Inferior parietal cortex (tissue), 1 donor: ENCODE data around the gene AFTPH.
A peak's percentile ranks its signal among the peaks of the same experiment; 100 is the strongest.
"Not testable (repeated sequence)": the region's sequence is repeated elsewhere in the genome, so short reads cannot be mapped to it uniquely, and the experiment has no call there.

Source experiments
- DNase-seq: peaks from one replicate; pipeline ENCODE4 v3.0.0-alpha.2; 2016; ENCODE audit errors: extremely low spot score

AFTPH gene

GRCh38 chr2:64500549-64500948 is 23.6 kb upstream of the AFTPH start:
- DNase-seq = no peak

- no peak for DNase-seq
Observed at GRCh38 chr2:64501946-64502345, 22.2 kb upstream of the AFTPH start.

- DNase-seq = no peak
Observed at GRCh38 chr2:64502860-64503259, 21.3 kb upstream of the AFTPH start.

- DNase-seq = no peak
Observed at GRCh38 chr2:64504774-64505720, 19.1 kb upstream of the AFTPH start.

GRCh38 chr2:64506686-64507085 is 17.4 kb upstream of the AFTPH start:
- no peak for DNase-seq

GRCh38 chr2:64514008-64514407 is 10.1 kb upstream of the AFTPH start:
- DNase-seq = no peak

- no peak for DNase-seq
Observed at GRCh38 chr2:64515086-64515485, 9.0 kb upstream of the AFTPH start.

GRCh38 chr2:64516651-64517510 is 7.2 kb upstream of the AFTPH start:
- no peak for DNase-seq

- no peak for DNase-seq
Observed at GRCh38 chr2:64517511-64517884, 6.6 kb upstream of the AFTPH start.

- DNase-seq = peak; percentile 97
Observed at GRCh38 chr2:64522843-64523428, 1.2 kb upstream of the AFTPH start.

GRCh38 chr2:64524604-64525316 is 632 bp downstream of the AFTPH start:
- no peak for DNase-seq

GRCh38 chr2:64525317-64525613 is 1.1 kb downstream of the AFTPH start:
- DNase-seq = no peak

- DNase-seq = no peak
Observed at GRCh38 chr2:64526034-64526433, 1.9 kb downstream of the AFTPH start.

- DNase-seq = not testable (repeated sequence)
Observed at GRCh38 chr2:64530946-64531345, 6.8 kb downstream of the AFTPH start.

GRCh38 chr2:64532030-64532429 is 7.9 kb downstream of the AFTPH start:
- no peak for DNase-seq

GRCh38 chr2:64533882-64534281 is 9.8 kb downstream of the AFTPH start:
- no peak for DNase-seq

- no peak for DNase-seq
Observed at GRCh38 chr2:64534363-64534762, 10.2 kb downstream of the AFTPH start.

- no peak for DNase-seq
Observed at GRCh38 chr2:64535024-64535423, 10.9 kb downstream of the AFTPH start.

- no peak for DNase-seq
Observed at GRCh38 chr2:64537991-64538390, 13.9 kb downstream of the AFTPH start.

GRCh38 chr2:64538764-64539433 is 14.8 kb downstream of the AFTPH start:
- DNase-seq = no peak

- DNase-seq = no peak
Observed at GRCh38 chr2:64540615-64541014, 16.5 kb downstream of the AFTPH start.
